HCT116 (cell line): ENCODE results near the gene SLC2A5.

ENCODE experiments used
- ELF1 ChIP-seq: IDR thresholded peaks from 2 replicates; pipeline ENCODE4 v1.6.1; 2012; ENCODE audit warnings: low read depth, borderline replicate concordance
- EZH2 ChIP-seq: fragments of 200-600 bp; sonication (generic); IDR thresholded peaks from 2 replicates; pipeline ENCODE4 v1.6.1; 2017; ENCODE audit warnings: antibody characterized with exemption, mixed run types
- POLR2A ChIP-seq: IDR thresholded peaks from 2 replicates; pipeline ENCODE4 v1.7.0; 2011; ENCODE audit warnings: borderline replicate concordance; ENCODE audit not compliant: insufficient read depth, insufficient read length; ENCODE audit errors: extremely low read depth
- POLR2AphosphoS5 ChIP-seq: IDR thresholded peaks from 2 replicates; pipeline ENCODE4 v1.6.1; 2011; ENCODE audit warnings: mild to moderate bottlenecking, low read depth, low read length, moderate library complexity
- RAD21 ChIP-seq: IDR thresholded peaks from 2 replicates; pipeline ENCODE4 v1.6.1; 2012; ENCODE audit warnings: low read depth, mild to moderate bottlenecking
- SIN3A ChIP-seq: IDR thresholded peaks from 2 replicates; pipeline ENCODE4 v1.6.1; 2012; ENCODE audit warnings: low read depth
- SP1 ChIP-seq: IDR thresholded peaks from 2 replicates; pipeline ENCODE4 v1.6.1; 2012; ENCODE audit warnings: low read depth
- YY1 ChIP-seq: IDR thresholded peaks from 2 replicates; pipeline ENCODE4 v1.6.1; 2011; ENCODE audit warnings: low read length, low read depth, moderate library complexity, mild to moderate bottlenecking; ENCODE audit not compliant: insufficient replicate concordance; ENCODE audit errors: extremely low read depth
- TF ChIP-seq, protein P1 (sequence below), 3 experiments: fragments of 200-600 bp in 1 of 3; sonication (generic) in 1 of 3; IDR thresholded peaks in 2 of 3; conservative IDR thresholded peaks in 1 of 3; 2 replicates each; pipeline ENCODE4 v1.5.1; 2012 to 2017; ENCODE audit warnings: low read depth in 2 of 3, low read length in 2 of 3, antibody characterized with exemption in 1 of 3, borderline replicate concordance in 1 of 3, control low read depth in 1 of 3, mild to moderate bottlenecking in 1 of 3, mixed read lengths in 1 of 3, mixed run types in 1 of 3, moderate library complexity in 1 of 3; ENCODE audit not compliant: insufficient read depth in 1 of 3
- TF ChIP-seq, protein P2 (sequence below): IDR thresholded peaks from 2 replicates; pipeline ENCODE4 v1.6.1; 2012; ENCODE audit warnings: low read depth

DNA sequence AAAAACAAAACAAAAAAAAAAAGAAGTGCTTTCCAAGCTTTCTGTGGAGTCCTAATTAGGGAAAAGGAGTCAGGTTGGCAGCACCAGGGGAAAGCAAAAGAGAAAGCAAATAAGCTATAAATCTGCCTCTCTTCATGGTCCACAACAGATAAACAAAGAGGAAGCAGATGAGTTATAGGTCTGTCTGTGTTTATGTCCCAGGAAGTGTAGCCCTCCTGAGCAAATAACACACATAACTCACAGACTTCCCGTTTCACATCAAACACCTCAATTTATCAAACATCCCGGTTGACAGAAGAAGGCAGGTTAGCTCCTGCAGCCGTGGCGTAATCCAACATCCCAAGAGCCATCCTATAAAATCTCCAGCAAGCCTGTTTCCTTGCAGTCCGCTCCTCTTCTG is 5.6 kb upstream of the SLC2A5 start:
- TF ChIP-seq POLR2AphosphoS5 = no peak
- TF ChIP-seq, protein P1, sequence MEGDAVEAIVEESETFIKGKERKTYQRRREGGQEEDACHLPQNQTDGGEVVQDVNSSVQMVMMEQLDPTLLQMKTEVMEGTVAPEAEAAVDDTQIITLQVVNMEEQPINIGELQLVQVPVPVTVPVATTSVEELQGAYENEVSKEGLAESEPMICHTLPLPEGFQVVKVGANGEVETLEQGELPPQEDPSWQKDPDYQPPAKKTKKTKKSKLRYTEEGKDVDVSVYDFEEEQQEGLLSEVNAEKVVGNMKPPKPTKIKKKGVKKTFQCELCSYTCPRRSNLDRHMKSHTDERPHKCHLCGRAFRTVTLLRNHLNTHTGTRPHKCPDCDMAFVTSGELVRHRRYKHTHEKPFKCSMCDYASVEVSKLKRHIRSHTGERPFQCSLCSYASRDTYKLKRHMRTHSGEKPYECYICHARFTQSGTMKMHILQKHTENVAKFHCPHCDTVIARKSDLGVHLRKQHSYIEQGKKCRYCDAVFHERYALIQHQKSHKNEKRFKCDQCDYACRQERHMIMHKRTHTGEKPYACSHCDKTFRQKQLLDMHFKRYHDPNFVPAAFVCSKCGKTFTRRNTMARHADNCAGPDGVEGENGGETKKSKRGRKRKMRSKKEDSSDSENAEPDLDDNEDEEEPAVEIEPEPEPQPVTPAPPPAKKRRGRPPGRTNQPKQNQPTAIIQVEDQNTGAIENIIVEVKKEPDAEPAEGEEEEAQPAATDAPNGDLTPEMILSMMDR (IDR thresholded peaks at IDR 0.05 in 2 of 3, conservative IDR thresholded peaks at IDR 0.05 in 1 of 3; ENCODE audit: borderline replicate concordance in 1 of 3, insufficient read depth in 1 of 3, low read depth in 2 of 3, low read length in 2 of 3) = no peak
- no peak for TF ChIP-seq RAD21
- TF ChIP-seq EZH2 = no peak
- TF ChIP-seq YY1 = no peak
- TF ChIP-seq POLR2A = no peak
- TF ChIP-seq, protein P2, sequence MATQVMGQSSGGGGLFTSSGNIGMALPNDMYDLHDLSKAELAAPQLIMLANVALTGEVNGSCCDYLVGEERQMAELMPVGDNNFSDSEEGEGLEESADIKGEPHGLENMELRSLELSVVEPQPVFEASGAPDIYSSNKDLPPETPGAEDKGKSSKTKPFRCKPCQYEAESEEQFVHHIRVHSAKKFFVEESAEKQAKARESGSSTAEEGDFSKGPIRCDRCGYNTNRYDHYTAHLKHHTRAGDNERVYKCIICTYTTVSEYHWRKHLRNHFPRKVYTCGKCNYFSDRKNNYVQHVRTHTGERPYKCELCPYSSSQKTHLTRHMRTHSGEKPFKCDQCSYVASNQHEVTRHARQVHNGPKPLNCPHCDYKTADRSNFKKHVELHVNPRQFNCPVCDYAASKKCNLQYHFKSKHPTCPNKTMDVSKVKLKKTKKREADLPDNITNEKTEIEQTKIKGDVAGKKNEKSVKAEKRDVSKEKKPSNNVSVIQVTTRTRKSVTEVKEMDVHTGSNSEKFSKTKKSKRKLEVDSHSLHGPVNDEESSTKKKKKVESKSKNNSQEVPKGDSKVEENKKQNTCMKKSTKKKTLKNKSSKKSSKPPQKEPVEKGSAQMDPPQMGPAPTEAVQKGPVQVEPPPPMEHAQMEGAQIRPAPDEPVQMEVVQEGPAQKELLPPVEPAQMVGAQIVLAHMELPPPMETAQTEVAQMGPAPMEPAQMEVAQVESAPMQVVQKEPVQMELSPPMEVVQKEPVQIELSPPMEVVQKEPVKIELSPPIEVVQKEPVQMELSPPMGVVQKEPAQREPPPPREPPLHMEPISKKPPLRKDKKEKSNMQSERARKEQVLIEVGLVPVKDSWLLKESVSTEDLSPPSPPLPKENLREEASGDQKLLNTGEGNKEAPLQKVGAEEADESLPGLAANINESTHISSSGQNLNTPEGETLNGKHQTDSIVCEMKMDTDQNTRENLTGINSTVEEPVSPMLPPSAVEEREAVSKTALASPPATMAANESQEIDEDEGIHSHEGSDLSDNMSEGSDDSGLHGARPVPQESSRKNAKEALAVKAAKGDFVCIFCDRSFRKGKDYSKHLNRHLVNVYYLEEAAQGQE = no peak
- no peak for TF ChIP-seq SIN3A
- TF ChIP-seq ELF1 = no peak
- TF ChIP-seq SP1 = no peak
